Effector memory CD4-positive, alpha-beta T cell (primary cell): Measurements from ENCODE around the gene VSIR.

Experiments used
- DNase-seq, 3 donors: peaks; one replicate each; pipeline ENCODE4 v3.0.0-alpha.2; 2020
- H3K27ac ChIP-seq: 2 replicates; pipeline ENCODE4 v1.7.0; 2013; ENCODE audit warnings: mild to moderate bottlenecking, low read length, moderate library complexity; ENCODE audit not compliant: insufficient read depth, poor library complexity, severe bottlenecking
- H3K27me3 ChIP-seq: replicated peaks from 2 replicates; pipeline ENCODE4 v1.7.0; 2013; ENCODE audit warnings: mild to moderate bottlenecking, low read length; ENCODE audit not compliant: insufficient read depth, control insufficient read depth, poor library complexity, severe bottlenecking
- H3K36me3 ChIP-seq: 2 replicates; pipeline ENCODE4 v1.7.0; 2013; ENCODE audit warnings: mild to moderate bottlenecking, low read length, moderate library complexity; ENCODE audit not compliant: control insufficient read depth, insufficient read depth
- H3K4me1 ChIP-seq: 2 replicates; pipeline ENCODE4 v1.7.0; 2013; ENCODE audit warnings: low read length, mild to moderate bottlenecking; ENCODE audit not compliant: control insufficient read depth, insufficient read depth, poor library complexity, severe bottlenecking
- H3K4me3 ChIP-seq: 2 replicates; pipeline ENCODE4 v1.7.0; 2013; ENCODE audit warnings: low read length, low read depth, mild to moderate bottlenecking; ENCODE audit not compliant: insufficient read depth, poor library complexity, severe bottlenecking
- H3K9me3 ChIP-seq: 2 replicates; pipeline ENCODE4 v1.7.0; 2013; ENCODE audit warnings: mild to moderate bottlenecking, low read length, moderate library complexity; ENCODE audit not compliant: control insufficient read depth

VSIR gene

GRCh38 chr10:71747039-71747531 is 26.2 kb downstream of the VSIR start:
- no peaks in the 10 kb centered on the region for H3K27me3 ChIP-seq
- H3K4me1 ChIP-seq = peaks cover 100% of the 10 kb centered on the region
- no peaks in the 10 kb centered on the region for H3K9me3 ChIP-seq
- peaks cover 20% of the 10 kb centered on the region for H3K36me3 ChIP-seq
- no peak for DNase-seq
- H3K27ac ChIP-seq = peak overlapping the region; percentile 78
- peak overlapping the region; percentile 16 for H3K4me3 ChIP-seq

- Histone ChIP-seq H3K27ac (peak overlapping the region; percentile 78), H3K4me1 (peaks cover 100% of the 10 kb centered on the region), H3K36me3 (peaks cover 16% of the 10 kb centered on the region), H3K27me3 (no peaks in the 10 kb centered on the region), H3K9me3 (no peaks in the 10 kb centered on the region), H3K4me3 (peak overlapping the region; percentile 24)
- no peak for DNase-seq
Observed at GRCh38 chr10:71746344-71747037, 26.8 kb downstream of the VSIR start.

- DNase-seq = no peak
- Histone ChIP-seq H3K27me3 (no peaks in the 10 kb centered on the region), H3K36me3 (peaks cover 12% of the 10 kb centered on the region), H3K9me3 (no peaks in the 10 kb centered on the region), H3K4me1 (peaks cover 99% of the 10 kb centered on the region), H3K4me3 (peak overlapping the region; percentile 24), H3K27ac (peak overlapping the region; percentile 78)
Observed at GRCh38 chr10:71745664-71746250, 27.6 kb downstream of the VSIR start.

- no peaks in the 10 kb centered on the region for H3K9me3 ChIP-seq
- peak overlapping the region; percentile 78 for H3K27ac ChIP-seq
- H3K36me3 ChIP-seq = peaks cover 7% of the 10 kb centered on the region
- H3K4me3 ChIP-seq = no peak overlapping the region
- H3K4me1 ChIP-seq = peaks cover 99% of the 10 kb centered on the region
- DNase-seq = no peak
- no peaks in the 10 kb centered on the region for H3K27me3 ChIP-seq
Observed at GRCh38 chr10:71744897-71745663, 28.2 kb downstream of the VSIR start.

GRCh38 chr10:71743866-71744265 is 29.5 kb downstream of the VSIR start:
- Histone ChIP-seq H3K4me3 (no peak overlapping the region), H3K4me1 (peaks cover 95% of the 10 kb centered on the region), H3K27me3 (no peaks in the 10 kb centered on the region), H3K27ac (peak overlapping the region; percentile 57), H3K9me3 (no peaks in the 10 kb centered on the region), H3K36me3 (no peaks in the 10 kb centered on the region)
- no peak for DNase-seq

- no peaks in the 10 kb centered on the region for H3K36me3 ChIP-seq
- no peaks in the 10 kb centered on the region for H3K27me3 ChIP-seq
- H3K4me1 ChIP-seq = peaks cover 91% of the 10 kb centered on the region
- DNase-seq = no peak
- peak overlapping the region; percentile 23 for H3K4me3 ChIP-seq
- peak overlapping the region; percentile 57 for H3K27ac ChIP-seq
- H3K9me3 ChIP-seq = no peaks in the 10 kb centered on the region
Observed at GRCh38 chr10:71743089-71743838, 30.1 kb downstream of the VSIR start.

- Histone ChIP-seq H3K4me1 (peaks cover 87% of the 10 kb centered on the region), H3K36me3 (no peaks in the 10 kb centered on the region), H3K4me3 (peak overlapping the region; percentile 23), H3K27ac (peak overlapping the region; percentile 57), H3K27me3 (no peaks in the 10 kb centered on the region), H3K9me3 (no peaks in the 10 kb centered on the region)
- DNase-seq = no peak
Observed at GRCh38 chr10:71742301-71743088, 30.8 kb downstream of the VSIR start.

GRCh38 chr10:71741671-71742070 is 31.6 kb downstream of the VSIR start:
- H3K4me1 ChIP-seq = peaks cover 87% of the 10 kb centered on the region
- H3K4me3 ChIP-seq = peak overlapping the region; percentile 20
- no peaks in the 10 kb centered on the region for H3K36me3 ChIP-seq
- no peaks in the 10 kb centered on the region for H3K27me3 ChIP-seq
- H3K9me3 ChIP-seq = no peaks in the 10 kb centered on the region
- H3K27ac ChIP-seq = peak overlapping the region; percentile 57
- no peak for DNase-seq

GRCh38 chr10:71741029-71741428 is 32.3 kb downstream of the VSIR start:
- peaks cover 87% of the 10 kb centered on the region for H3K4me1 ChIP-seq
- peak overlapping the region; percentile 57 for H3K27ac ChIP-seq

More at GRCh38 chr10:71741029-71741428, 32.3 kb downstream of the VSIR start:
- Histone ChIP-seq H3K4me3 (peak overlapping the region; percentile 20), H3K27me3 (no peaks in the 10 kb centered on the region), H3K36me3 (no peaks in the 10 kb centered on the region), H3K9me3 (no peaks in the 10 kb centered on the region)
- DNase-seq = no peak
